Sigmoid colon (tissue), 4 donors: Measurements from ENCODE around the gene RNF217.

Experiments used
- CTCF ChIP-seq, 4 experiments: fragments of 450-650 bp in 3 of 4; fragments of 200-600 bp in 1 of 4; IDR thresholded peaks; one replicate each; pipeline ENCODE4 v1.5.1; 2016 to 2019; ENCODE audit warnings: antibody characterized with exemption in 4 of 4, mild to moderate bottlenecking in 3 of 4, moderate library complexity in 2 of 4
- POLR2AphosphoS5 ChIP-seq, 4 donors: sonication (generic); formaldehyde crosslinking; IDR thresholded peaks; one replicate each; pipeline ENCODE4 v1.6.1; 2017; ENCODE audit warnings: antibody characterized with exemption in 4 of 4

GRCh38 chr6:125025164-125025854 lies 63.1 kb downstream of the RNF217 start:
- no peak for TF ChIP-seq CTCF (IDR thresholded peaks at IDR 0.05)
- TF ChIP-seq POLR2AphosphoS5 (IDR thresholded peaks at IDR 0.05) = no peak
